Tibial nerve (tissue), 4 donors: Measurements from ENCODE around the gene TGIF1. TPM values are rescaled to one million over a fixed set of nuclear protein-coding genes. Genes with fewer than 3 reads are reported as not detected.
A peak's percentile ranks its signal among the peaks of the same experiment; 100 is the strongest.

ENCODE experiments used
- DNase-seq, 2 donors: peaks; one replicate each; pipeline ENCODE4 v3.0.0-alpha.2; 2019; ENCODE audit warnings: low spot score in 2 of 2
- H3K27ac ChIP-seq, 4 donors: fragments of 200-600 bp; sonication (generic) in 3 of 4; one replicate each; pipeline ENCODE4 v1.5.1; 2017 to 2019; ENCODE audit warnings: mild to moderate bottlenecking in 1 of 4
- H3K27me3 ChIP-seq, 2 donors: fragments of 200-600 bp; sonication (generic) in 1 of 2; one replicate each; pipeline versions ENCODE4 v1.5.1 to v1.6.0; 2017 to 2019
- H3K36me3 ChIP-seq, 3 donors: fragments of 200-600 bp; sonication (generic); one replicate each; pipeline ENCODE4 v1.5.1; 2018 to 2019
- H3K4me1 ChIP-seq, 4 donors: fragments of 200-600 bp; sonication (generic) in 3 of 4; one replicate each; pipeline ENCODE4 v1.5.1; 2017 to 2019
- H3K4me3 ChIP-seq, 4 donors: fragments of 200-600 bp; sonication (generic) in 3 of 4; one replicate each; pipeline ENCODE4 v1.5.1; 2017 to 2019; ENCODE audit warnings: mild to moderate bottlenecking in 1 of 4, moderate library complexity in 1 of 4
- H3K9me3 ChIP-seq, 4 donors: fragments of 200-600 bp; sonication (generic) in 3 of 4; one replicate each; pipeline ENCODE4 v1.5.1; 2017 to 2019
- EP300 ChIP-seq, 2 donors: sonication (generic); formaldehyde crosslinking; IDR thresholded peaks; one replicate each; pipeline ENCODE4 v1.6.1; 2017; ENCODE audit warnings: antibody characterized with exemption in 2 of 2, mild to moderate bottlenecking in 1 of 2
- POLR2A ChIP-seq, 2 donors: fragments of 450-650 bp; IDR thresholded peaks; one replicate each; pipeline ENCODE4 v1.6.1; 2017; ENCODE audit warnings: antibody characterized with exemption in 2 of 2, mild to moderate bottlenecking in 2 of 2, moderate library complexity in 2 of 2
- WGBS, 2 donors: methylation state at CpG; one replicate each; pipeline ENCODE4 v1.1.5; 2018; 5-methylcytosine and 5-hydroxymethylcytosine counted together
- total RNA-seq, 4 donors: library from RNA; depleted of rRNA; stranded (reverse); fragments of >200 nt; gene quantifications; one replicate each; pipeline ENCODE4 v1.1.0, GENCODE V29; 2016
- TF ChIP-seq, protein P1 (sequence below), 5 experiments: fragments of 200-600 bp in 3 of 5; fragments of 450-650 bp in 2 of 5; sonication (generic) in 3 of 5; IDR thresholded peaks; one replicate each; pipeline ENCODE4 v1.5.1; 2016 to 2019; ENCODE audit warnings: antibody characterized with exemption in 5 of 5, mild to moderate bottlenecking in 3 of 5, moderate library complexity in 2 of 5

TGIF1 gene
- total RNA-seq, 4 donors from 2014 or later = 59.2 to 86.1 (median 70.1) TPM

DNA sequence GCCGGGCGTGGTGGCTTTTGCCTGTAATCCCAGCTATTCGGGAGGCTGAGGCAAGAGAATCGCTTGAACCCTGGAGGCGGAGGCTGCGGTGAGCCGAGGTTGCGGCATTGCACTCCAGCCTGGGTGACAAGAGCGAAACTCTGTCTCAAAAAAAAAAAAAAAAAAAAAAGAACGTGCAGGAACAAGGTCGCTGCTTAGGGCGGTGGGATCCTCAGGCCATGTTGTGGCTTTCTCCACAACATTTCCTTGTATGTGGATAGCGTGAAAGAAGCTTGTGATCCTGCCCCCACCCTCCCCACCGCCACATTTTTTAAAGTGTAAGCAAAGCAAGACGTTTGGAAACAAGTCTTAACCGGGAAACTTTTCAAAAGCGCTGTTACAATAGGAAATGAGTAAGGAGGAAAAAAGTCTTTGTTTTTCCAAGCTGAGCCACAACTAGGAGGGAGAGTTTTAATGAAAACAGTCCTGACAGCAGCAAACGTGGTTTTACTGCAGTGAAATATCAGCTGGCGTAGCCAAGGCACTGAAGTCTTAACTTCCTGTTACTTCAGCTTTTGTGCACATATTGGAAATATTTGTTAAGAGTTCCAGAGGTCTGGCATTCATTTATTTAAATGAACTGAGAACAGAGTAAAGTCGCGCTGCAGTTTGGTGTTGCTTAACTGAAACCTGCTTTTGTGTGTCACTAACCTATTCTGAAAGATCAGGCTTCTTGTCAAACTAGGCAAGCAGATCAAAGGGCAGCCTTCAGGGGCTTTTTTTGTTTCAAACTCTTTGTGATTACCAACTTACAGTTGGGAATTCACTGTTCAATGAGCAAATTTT is 3.8 kb downstream of the TGIF1 start:
- H3K9me3 ChIP-seq = no peaks in the 10 kb centered on the region
- H3K4me3 ChIP-seq = peak overlapping the region in 3 of 4 donors; percentile 64 to 92 (median 86)
- H3K4me1 ChIP-seq = peaks cover 0 to 48% (median 30%) of the 10 kb centered on the region in 4 donors
- peak; percentile 19 to 68 for DNase-seq
- TF ChIP-seq EP300 (IDR thresholded peaks at IDR 0.05) (peak; percentile 30 to 86), POLR2A (IDR thresholded peaks at IDR 0.05) (peak in 1 of 2 donors; percentile 16)
- TF ChIP-seq, protein P1, sequence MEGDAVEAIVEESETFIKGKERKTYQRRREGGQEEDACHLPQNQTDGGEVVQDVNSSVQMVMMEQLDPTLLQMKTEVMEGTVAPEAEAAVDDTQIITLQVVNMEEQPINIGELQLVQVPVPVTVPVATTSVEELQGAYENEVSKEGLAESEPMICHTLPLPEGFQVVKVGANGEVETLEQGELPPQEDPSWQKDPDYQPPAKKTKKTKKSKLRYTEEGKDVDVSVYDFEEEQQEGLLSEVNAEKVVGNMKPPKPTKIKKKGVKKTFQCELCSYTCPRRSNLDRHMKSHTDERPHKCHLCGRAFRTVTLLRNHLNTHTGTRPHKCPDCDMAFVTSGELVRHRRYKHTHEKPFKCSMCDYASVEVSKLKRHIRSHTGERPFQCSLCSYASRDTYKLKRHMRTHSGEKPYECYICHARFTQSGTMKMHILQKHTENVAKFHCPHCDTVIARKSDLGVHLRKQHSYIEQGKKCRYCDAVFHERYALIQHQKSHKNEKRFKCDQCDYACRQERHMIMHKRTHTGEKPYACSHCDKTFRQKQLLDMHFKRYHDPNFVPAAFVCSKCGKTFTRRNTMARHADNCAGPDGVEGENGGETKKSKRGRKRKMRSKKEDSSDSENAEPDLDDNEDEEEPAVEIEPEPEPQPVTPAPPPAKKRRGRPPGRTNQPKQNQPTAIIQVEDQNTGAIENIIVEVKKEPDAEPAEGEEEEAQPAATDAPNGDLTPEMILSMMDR (IDR thresholded peaks at IDR 0.05) = no peak
- H3K36me3 ChIP-seq = peaks cover 0 to 27% (median 0%) of the 10 kb centered on the region in 3 donors
- H3K27ac ChIP-seq = peak overlapping the region; percentile 97 to 99 (median 98)
- no peaks in the 10 kb centered on the region for H3K27me3 ChIP-seq
- WGBS, 2 donors = 14% methylated on average over 21 of the region's 21 CpGs

GRCh38 chr18:3454365-3455089 is 4.6 kb downstream of the TGIF1 start:
- peaks cover 0 to 56% (median 37%) of the 10 kb centered on the region in 4 donors for H3K4me1 ChIP-seq
- 0 to 2% methylated on average over 4 of the region's 4 CpGs for WGBS, 2 donors

DNA sequence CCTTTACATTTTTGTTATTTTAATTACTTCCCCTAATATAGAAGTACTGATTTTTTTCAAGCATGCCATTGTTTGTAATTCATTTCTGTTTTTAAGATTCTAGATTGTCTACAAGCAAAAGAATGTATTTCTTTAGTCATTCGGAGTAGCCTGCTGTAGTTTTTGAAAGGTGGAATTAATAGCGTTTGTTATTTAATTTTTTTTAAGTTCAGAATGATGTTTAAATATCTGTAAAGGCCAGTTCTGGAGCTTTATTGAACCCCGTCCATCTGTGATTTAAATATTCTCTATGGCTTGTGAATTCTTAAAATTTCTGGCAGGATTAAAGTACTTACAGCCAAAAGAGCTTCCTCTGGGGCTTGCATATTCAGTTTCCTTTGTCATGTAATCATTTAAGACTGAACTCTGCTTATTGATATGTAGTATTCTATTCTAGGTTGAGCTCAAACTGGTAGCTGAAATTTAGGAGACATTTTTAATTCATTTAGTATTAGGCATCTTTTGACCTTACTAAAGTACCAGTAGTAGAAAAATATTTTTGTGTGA is 5.2 kb downstream of the TGIF1 start:
- 24 to 25% methylated on average over 3 of the region's 3 CpGs for WGBS, 2 donors
- H3K4me1 ChIP-seq = peaks cover 0 to 60% (median 38%) of the 10 kb centered on the region in 4 donors
- H3K9me3 ChIP-seq = no peaks in the 10 kb centered on the region
- no peak for DNase-seq
- peak overlapping the region in 1 of 4 donors; percentile 86 for H3K4me3 ChIP-seq
- no peaks in the 10 kb centered on the region for H3K27me3 ChIP-seq
- TF ChIP-seq, protein P1 (IDR thresholded peaks at IDR 0.05) = no peak
- TF ChIP-seq EP300 (IDR thresholded peaks at IDR 0.05) (no peak), POLR2A (IDR thresholded peaks at IDR 0.05) (no peak)
- H3K27ac ChIP-seq = peak overlapping the region; percentile 97 to 99 (median 98)
- H3K36me3 ChIP-seq = peaks cover 0 to 41% (median 0%) of the 10 kb centered on the region in 3 donors

More at GRCh38 chr18:3454365-3455089, 4.6 kb downstream of the TGIF1 start:
- no peaks in the 10 kb centered on the region for H3K27me3 ChIP-seq
- H3K9me3 ChIP-seq = no peaks in the 10 kb centered on the region
- TF ChIP-seq, protein P1 (IDR thresholded peaks at IDR 0.05) = peak; percentile 66 to 78 (median 67)
- TF ChIP-seq EP300 (IDR thresholded peaks at IDR 0.05) (peak in 1 of 2 donors; percentile 46), POLR2A (IDR thresholded peaks at IDR 0.05) (no peak)
- H3K4me3 ChIP-seq = peak overlapping the region in 3 of 4 donors; percentile 64 to 92 (median 86)
- peak overlapping the region; percentile 97 to 99 (median 98) for H3K27ac ChIP-seq
- peaks cover 0 to 35% (median 0%) of the 10 kb centered on the region in 3 donors for H3K36me3 ChIP-seq
- DNase-seq = peak in 1 of 2 donors; percentile 72

DNA sequence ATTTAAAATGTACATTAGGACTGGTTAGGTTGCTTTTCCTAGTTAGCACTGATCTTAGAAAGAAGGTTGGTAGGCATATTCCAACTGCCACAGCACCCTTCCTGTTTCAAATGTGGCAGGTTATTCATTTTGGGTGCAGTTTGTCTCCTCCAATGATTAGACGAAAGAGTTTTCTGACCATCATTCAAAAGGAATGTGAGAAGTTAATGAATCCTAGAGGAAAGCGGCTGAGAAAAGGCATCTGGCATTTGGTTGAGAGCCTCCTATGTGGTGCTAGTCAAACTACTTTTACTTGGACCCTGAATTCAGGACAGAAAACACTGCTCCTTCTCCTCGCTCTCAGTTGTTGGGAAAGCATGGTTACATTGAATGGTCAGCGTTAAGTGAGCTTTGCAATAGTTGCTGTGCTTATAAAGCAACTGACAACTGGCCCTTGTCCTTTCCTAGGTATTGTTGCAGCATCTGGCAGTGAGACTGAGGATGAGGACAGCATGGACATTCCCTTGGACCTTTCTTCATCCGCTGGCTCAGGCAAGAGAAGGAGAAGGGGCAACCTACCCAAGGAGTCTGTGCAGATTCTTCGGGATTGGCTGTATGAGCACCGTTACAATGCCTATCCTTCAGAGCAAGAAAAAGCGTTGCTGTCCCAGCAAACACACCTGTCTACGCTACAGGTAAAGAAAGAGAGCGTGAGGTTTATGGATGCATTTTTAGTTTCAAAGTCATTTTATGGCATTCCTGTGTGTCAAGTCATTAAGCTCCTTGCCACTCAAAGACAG is 6.1 kb downstream of the TGIF1 start:
- WGBS, 2 donors = 75 to 80% methylated on average over 10 of the region's 10 CpGs
- Histone ChIP-seq H3K4me3 (no peak overlapping the region), H3K4me1 (peaks cover 0 to 60% (median 36%) of the 10 kb centered on the region in 4 donors), H3K27ac (peak overlapping the region in 3 of 4 donors; percentile 97 to 99 (median 99)), H3K27me3 (no peaks in the 10 kb centered on the region), H3K36me3 (peaks cover 0 to 51% (median 0%) of the 10 kb centered on the region in 3 donors), H3K9me3 (peaks cover 0 to 6% (median 2%) of the 10 kb centered on the region in 4 donors)
- TF ChIP-seq POLR2A (IDR thresholded peaks at IDR 0.05) (no peak), EP300 (IDR thresholded peaks at IDR 0.05) (no peak)
- TF ChIP-seq, protein P1 (IDR thresholded peaks at IDR 0.05) = no peak
- no peak for DNase-seq
